Measurements from ENCODE around the gene PURA.
"Not testable (repeated sequence)": the region's sequence is repeated elsewhere in the genome, so short reads cannot be mapped to it uniquely, and the experiment has no call there.

PURA gene

DNA sequence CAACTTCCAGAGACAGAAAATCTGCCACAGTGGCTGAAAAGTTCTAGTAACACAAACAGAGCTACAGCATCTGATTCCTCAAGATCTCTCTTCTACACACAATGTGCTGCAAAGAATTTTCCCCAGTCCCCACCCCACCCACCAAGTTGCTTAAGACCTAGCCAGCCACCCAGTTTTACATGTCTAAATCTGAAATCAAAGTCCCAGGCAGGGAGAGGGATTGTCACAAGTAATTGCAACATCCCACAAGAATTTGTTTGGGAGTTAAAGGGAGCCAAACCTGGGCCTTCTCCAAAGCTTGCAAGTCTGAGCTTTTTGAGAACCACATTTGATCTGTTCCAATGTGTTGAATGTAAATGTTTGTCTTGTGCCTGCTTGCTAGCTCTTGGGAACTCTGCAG, 27.3 kb downstream of the PURA start:
- DNase-seq, result no peak

DNA sequence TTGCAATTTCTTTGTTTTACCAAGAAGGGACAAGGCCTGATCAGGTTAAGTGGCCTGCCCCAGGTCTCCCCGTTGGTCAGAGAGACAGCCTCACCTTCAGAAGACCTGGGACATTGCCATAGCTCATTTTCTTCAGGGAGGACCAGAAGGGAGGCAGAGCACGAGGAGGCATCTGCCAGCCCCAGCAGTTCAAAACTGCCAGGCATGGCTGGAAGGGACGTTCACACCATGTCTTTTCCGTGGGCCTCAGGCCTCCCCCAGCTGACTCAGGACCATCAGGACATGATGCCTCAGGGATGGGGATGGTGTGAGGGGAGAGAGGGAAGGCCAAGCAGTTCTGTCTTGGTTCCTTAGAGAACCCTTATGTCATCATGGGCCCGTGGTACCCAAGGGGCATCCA, 28.3 kb downstream of the PURA start:
- DNase-seq, result no peak

GRCh38 chr5:140142856-140143255, 28.9 kb downstream of the PURA start:
- DNase-seq, result no peak

- DNase-seq, result no peak
Measured at GRCh38 chr5:140143521-140144258, 29.8 kb downstream of the PURA start.

- DNase-seq, result no peak
Measured at GRCh38 chr5:140145256-140145655, 31.3 kb downstream of the PURA start.

DNA sequence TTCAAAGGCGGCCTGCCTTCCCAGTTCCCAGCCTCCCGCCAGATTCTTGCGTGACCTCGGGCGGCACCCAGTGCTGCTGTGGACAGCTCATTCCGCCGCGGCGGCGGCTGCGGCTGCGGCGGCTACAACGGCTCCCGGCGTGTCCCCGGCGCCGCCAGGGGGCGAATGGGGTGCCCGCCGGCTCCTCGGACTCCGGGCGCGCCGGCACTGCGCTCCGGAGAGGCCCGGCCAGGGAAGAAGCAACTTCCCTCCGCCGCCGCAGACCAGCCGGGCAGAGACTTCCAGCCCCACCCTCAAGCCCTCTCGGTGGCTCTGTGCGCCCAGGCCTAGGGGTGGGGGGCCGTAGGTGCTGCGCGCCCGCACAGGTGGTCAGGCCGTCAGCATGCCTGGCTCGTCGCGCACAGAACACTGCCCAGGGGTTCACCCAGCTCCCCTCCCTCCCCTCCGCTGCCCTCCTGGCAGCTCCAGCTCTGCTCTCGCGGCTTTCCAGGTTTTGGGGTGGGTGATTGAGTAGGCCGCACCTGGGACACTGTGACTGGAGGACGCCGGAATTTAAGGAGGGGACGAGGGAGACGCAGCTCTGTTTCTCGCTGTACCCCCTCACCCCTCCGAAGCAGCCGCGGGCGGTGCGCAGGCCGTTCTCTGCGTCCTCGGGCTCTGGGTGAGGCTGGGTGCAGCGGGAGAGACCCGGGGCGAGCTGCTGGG, 32.1 kb downstream of the PURA start:
- DNase-seq, result no peak

- DNase-seq, result no peak
Measured at GRCh38 chr5:140146523-140146842, 32.6 kb downstream of the PURA start.

DNA sequence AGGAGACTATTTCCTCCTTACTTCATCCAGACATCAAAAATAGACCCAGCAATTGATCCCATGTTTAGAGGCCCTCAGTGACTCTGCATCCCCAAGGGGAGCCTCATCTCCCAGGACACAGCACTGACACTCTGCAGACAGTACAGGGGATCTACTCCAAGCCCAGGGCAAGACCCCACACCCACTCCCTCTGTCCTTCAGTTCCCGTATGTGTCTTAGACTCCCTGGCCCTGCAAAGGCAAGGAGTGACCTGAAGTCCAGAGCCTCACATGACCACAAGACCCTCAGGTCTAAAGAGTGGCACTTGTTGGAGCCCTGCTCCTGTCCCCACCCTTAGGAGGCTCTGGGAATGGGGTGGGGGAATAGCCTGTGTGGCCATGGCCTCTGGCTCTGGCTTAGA, 33.6 kb downstream of the PURA start:
- DNase-seq, result no peak

DNA sequence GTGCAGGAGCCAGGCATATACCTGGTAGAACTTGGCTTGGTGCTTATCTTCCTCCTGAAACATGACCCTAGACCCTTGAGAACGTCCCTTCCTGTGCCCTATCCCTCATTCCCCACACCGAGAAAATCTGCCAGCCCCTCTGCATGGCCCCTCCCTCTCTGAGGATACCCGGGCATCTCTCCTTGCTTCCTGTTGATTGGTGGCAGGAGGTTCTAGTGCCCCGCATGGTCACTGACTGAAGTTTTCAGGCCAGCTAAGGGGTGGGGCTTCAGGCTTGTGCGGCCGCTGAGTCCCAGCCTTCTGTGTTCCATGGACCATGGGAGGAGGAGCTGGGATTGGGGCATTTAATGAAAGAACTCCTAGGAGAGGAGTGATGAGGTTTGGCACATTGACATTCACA, 34.6 kb downstream of the PURA start:
- no peak for DNase-seq

GRCh38 chr5:140150201-140150600, 36.3 kb downstream of the PURA start:
- no peak for DNase-seq

DNA sequence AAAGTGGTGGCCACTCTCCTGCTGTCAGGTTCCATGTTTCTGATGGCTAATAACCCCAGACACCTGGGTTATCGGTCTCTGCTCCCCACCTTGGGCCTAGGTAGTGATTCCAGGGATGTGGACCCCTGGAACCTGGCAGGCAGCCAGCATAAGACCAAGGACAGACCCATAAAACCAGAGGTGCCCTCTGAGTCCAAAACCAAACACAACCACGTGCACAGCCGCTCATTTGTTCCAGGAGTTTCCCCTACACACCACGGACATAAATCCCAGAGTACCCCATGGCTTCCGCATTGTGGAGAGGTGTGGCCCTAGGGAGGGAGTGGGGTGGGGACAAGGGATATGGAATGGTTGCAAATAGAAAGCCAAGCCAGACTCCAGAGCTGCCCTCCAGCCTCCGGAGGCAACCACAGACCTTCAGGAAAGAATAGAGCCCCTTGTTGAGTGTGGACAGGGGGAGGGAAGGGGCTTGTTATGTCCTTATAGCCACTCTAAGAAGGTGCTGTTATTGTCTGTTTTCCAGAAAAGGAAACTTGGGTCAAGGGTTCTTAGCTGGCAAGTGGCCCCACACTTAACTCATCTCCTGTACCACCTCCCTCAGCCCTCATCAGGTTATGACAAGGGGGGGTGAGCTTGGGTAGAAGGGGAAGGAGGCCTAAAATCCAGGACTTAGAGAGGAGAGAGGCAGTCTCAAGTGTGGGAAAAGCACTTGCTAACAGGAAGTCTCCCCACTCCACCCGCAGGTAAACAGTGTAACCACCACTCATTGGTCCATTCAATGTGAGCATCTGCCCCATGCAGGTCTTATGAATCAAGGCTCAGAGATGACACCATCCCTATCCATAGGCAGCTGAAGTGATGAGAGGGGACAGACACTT, 37.5 kb downstream of the PURA start:
- no peak for DNase-seq

DNA sequence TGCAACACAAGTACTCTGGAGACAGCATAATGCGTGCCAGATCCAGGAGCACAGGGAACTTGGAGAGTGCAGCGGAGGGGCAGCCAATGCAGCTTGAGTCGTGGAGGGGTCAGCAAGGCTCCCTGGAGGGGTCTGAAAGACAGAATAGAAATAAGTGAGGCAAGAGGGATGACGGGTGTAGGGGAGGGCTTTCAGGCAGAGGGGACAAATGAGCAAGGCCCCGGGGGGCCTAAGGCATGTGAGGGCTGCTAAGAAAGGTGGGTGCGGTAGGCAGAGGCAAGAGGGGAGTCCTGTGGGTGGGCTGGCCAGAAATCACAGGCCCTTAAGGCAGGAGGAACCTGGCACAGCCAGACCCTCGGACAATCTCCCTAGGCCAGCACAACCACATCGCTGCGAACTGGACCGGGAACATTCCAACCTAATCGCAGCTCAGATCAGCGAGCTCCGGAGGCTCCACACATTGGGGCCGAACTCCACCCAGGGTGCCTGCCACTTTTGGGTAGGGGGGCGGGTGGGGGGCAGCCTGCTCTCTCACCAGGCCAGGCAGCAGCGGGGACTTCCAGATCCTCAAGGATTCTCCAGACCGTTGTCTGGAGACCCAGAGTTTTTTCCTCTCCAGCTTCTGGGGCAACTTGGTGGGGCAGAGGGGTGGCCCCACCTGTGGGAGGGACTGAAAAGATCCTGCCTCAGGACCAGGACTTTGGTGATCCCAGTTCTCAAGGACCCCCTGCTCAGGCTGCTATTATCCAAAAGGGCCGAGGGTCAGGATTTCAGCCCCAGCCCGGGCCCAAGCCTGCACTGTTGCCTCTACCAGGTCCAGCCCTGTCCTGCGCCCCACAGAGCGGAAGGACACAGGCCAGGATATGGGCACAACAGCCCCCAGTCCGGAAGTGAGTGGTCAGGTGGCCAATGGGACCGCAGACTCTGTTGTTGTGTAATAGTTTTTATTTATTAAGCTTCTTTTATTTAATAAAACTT, 38.4 kb downstream of the PURA start:
- no peak for DNase-seq

DNA sequence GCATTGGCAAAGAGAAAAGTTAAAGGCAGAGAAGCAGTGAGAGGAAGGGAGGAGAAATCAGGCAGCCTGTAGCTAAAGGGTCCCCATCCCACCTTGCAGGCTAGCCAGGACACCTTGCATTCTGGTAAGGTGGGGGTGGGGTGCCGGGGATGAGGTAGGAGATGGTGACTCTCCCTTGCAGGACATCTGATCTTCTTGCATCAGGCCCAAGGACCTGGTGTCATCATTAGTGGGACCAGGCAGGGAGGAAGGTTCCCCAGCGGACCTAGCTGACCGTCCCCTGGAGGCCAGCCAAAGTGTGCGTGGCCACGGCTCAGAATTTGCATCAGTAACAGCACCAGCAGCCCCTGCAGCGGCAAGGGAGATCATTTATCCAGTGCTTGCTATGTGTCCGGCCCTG, 39.3 kb downstream of the PURA start:
- DNase-seq, result no peak

GRCh38 chr5:140153905-140154304, 40.0 kb downstream of the PURA start:
- no peak for DNase-seq

GRCh38 chr5:140154710-140155381, 40.9 kb downstream of the PURA start:
- DNase-seq, result not testable (repeated sequence)

- DNase-seq, result peak; percentile 57
Measured at GRCh38 chr5:140157032-140157781, 43.3 kb downstream of the PURA start.

DNA sequence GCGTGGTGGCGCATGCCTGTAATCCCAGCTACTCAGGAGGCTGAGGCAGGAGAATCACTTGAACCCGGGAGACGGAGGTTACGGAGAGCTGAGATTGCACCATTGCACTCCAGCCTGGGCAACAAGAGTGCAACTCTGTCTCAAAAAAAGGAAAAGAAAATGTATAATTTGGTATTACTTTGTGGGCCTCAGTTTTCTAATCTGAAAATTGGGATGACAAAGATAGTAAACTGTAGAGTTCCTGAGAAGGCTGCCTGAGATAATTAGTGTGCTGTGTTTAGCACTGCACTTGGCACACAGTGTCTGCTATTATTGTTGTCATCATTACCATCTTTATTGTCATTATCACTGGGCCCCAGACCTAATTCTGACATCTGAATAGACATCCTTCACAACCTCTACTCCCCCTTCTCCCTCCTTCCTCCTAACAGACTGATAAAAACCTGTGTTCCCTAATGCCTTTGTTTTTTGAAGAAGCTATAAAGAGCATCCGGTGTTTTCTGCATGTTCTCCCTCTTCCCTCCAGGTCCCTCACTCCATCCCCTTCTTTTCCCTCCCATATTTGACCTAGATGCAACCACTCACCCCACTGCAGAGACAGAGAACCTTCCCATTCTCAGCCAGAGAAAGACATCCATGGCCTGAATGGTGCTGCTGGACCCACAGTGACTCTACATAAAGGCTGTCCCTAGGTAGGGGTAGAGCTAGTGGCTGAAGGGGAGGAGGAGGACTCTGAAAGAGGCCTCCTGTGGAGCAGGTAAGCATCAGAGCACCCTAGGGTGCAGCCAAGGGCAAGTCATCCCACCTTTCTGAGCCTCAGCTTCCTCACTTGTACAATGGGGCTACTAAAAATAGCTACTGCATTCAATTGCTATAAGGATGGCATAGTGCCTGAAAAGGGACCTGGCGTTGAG, 45.4 kb downstream of the PURA start:
- no peak for DNase-seq

DNA sequence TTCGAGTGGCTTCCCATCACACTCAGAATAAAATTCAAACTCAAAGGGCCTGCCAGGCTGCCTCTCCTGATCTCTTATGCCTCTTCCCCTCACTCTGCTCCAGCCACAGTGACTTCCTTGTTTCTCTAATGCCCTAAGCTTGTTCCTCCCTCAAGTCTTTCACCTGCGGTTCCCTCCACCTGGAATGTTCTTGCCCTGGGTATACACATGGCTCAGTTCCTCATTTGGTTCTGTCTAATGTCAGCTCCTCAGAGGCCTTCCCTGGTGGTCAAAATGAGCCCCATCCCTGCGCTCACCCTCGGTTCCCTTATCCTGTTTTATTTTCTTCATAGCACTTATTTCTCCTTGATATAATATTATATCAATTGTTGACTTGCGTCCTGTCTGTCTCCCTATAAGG, 48.4 kb downstream of the PURA start:
- no peak for DNase-seq

GRCh38 chr5:140162781-140163180, 48.9 kb downstream of the PURA start:
- no peak for DNase-seq

Measured in NCI-H2171 treated with DMSO at 0.1 percent for 48 hours (cell line).